PC-9 (cell line): ENCODE results near the gene COL25A1.

Experiments
- CTCF ChIP-seq: fragments of 200-600 bp; sonication (generic); conservative IDR thresholded peaks from 2 replicates; pipeline ENCODE4 v1.6.1; 2017; ENCODE audit warnings: mixed run types, antibody characterized with exemption, mild to moderate bottlenecking, moderate library complexity
- EZH2 ChIP-seq: fragments of 200-600 bp; sonication (generic); IDR thresholded peaks from 2 replicates; pipeline ENCODE4 v1.8.0; 2017; ENCODE audit warnings: antibody characterized with exemption, low read depth

GRCh38 chr4:109025471-109026076, 276.9 kb downstream of the COL25A1 start:
- TF ChIP-seq CTCF (no peak), EZH2 (no peak)
